HepG2 (cell line): ENCODE results near the gene ELN.

Experiments used
- CEBPB ChIP-seq: IDR thresholded peaks from 2 replicates; pipeline ENCODE4 v1.6.1; 2011; ENCODE audit warnings: low read depth, low read length, improper control_type of control experiment, borderline replicate concordance
- E2F5 ChIP-seq: sonication (generic); formaldehyde crosslinking; conservative IDR thresholded peaks from 2 replicates; pipeline ENCODE4 v1.4.0; 2020; ENCODE audit warnings: missing genetic modification reagents
- POLR2A ChIP-seq, 2 experiments: IDR thresholded peaks; 2 replicates each; pipeline ENCODE4 v1.6.1; 2011; ENCODE audit warnings: low read depth in 2 of 2, low read length in 2 of 2, mild to moderate bottlenecking in 1 of 2, moderate library complexity in 1 of 2; ENCODE audit not compliant: insufficient read depth in 1 of 2
- RNF2 ChIP-seq: fragments of 450-650 bp; conservative IDR thresholded peaks from 2 replicates; pipeline ENCODE4 v1.6.1; 2016; ENCODE audit warnings: low read depth
- ZNF362 ChIP-seq: sonication (generic); formaldehyde crosslinking; IDR thresholded peaks from 2 replicates; pipeline ENCODE4 v1.4.0; 2020; ENCODE audit warnings: missing genetic modification reagents, mild to moderate bottlenecking, borderline replicate concordance
- TF ChIP-seq, protein P1 (sequence below): sonication (generic); formaldehyde crosslinking; IDR thresholded peaks from 2 replicates; pipeline ENCODE4 v1.8.0; 2022; ENCODE audit warnings: low read depth, missing genetic modification reagents

DNA sequence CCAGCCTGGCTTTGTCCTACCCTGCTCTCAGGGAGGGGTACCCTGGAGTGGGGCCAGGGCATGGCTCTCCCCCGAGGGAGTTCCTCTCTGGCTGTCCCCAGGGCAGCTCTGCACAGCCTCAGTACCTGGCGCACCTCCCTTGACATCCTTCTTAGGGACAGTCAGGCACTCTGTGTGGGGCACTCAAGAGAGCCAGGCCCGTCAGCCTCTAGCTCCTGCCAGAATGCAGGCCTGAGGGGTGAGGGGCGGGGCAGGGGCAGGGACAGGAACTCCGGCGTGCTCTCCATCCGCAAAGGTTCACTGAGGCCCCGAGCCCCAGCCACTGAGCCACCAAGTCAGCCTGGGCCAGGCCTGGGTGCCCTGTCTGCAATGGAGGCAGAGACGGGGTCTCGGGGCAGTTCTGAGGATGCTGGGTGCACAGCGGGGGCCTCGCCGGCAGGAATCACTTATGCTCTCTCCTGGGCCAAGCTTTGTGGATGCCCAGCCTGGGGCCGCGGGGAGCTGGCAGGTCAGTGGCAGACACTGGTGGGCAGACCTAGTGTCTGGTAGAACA lies 65.8 kb downstream of the ELN start:
- TF ChIP-seq POLR2A (IDR thresholded peaks at IDR 0.05; ENCODE audit: insufficient read depth in 1 of 2, low read depth in 2 of 2, low read length in 2 of 2) = no peak
- no peak for TF ChIP-seq CEBPB
- no peak for TF ChIP-seq RNF2
- no peak for TF ChIP-seq ZNF362
- TF ChIP-seq E2F5 = no peak
- TF ChIP-seq, protein P1, sequence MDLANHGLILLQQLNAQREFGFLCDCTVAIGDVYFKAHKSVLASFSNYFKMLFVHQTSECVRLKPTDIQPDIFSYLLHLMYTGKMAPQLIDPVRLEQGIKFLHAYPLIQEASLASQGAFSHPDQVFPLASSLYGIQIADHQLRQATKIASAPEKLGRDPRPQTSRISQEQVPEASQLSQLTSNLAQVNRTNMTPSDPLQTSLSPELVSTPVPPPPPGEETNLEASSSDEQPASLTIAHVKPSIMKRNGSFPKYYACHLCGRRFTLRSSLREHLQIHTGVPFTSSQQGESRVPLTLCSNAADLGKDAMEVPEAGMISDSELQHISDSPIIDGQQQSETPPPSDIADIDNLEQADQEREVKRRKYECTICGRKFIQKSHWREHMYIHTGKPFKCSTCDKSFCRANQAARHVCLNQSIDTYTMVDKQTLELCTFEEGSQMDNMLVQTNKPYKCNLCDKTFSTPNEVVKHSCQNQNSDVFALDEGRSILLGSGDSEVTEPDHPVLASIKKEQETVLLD (CRISPR knock-in tag) = no peak
